ENCODE results near the gene EPB41L2. TPM values are rescaled to one million over a fixed set of nuclear protein-coding genes. Genes with fewer than 3 reads are reported as not detected.

The EPB41L2 gene
- total RNA-seq, 1 donor from 2014 or later, result 136 TPM

DNA sequence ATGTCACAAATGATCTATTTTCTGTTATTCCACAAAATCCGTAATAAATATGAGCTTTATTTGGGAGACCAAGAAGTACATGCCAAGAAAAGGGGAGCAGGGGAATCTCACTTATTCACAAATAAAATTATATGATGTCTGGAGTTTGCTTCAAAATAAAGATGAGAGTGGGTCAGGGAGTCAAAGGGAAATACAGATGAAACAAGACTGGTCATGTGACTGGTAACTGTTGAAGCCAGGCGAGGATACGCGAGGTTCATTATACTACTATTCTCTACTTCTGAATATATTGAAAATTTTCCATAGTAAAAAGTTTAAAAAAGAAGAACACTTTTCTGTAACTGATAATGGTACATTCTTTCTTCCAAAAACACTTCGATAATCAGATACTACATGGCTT is 14.6 kb downstream of the EPB41L2 start:
- Histone ChIP-seq H3K36me3 (ENCODE audit: insufficient read depth, low read length) (no peaks in the 10 kb centered on the region), H4K20me1 (ENCODE audit: insufficient read depth, low read length) (peaks cover 3% of the 10 kb centered on the region), H3K9me3 (ENCODE audit: insufficient read depth, low read depth, low read length) (peaks cover 2% of the 10 kb centered on the region), H3K27me3 (ENCODE audit: insufficient read depth, low read length) (no peaks in the 10 kb centered on the region), H3K4me2 (ENCODE audit: low read length) (no peak overlapping the region), H3K4me1 (ENCODE audit: insufficient read depth, low read length) (peaks cover 2% of the 10 kb centered on the region), H3K9ac (ENCODE audit: low read length) (no peak overlapping the region), H3K4me3 (ENCODE audit: insufficient read depth, low read depth, low read length) (no peak overlapping the region), H3K27ac (ENCODE audit: low read depth, low read length) (no peak overlapping the region), H3K79me2 (ENCODE audit: insufficient read depth, low read length) (peaks cover 66% of the 10 kb centered on the region), H2AFZ (ENCODE audit: low read depth, low read length) (no peak overlapping the region)
- no peak for DNase-seq (ENCODE audit: low read depth)
- TF ChIP-seq, protein P1, sequence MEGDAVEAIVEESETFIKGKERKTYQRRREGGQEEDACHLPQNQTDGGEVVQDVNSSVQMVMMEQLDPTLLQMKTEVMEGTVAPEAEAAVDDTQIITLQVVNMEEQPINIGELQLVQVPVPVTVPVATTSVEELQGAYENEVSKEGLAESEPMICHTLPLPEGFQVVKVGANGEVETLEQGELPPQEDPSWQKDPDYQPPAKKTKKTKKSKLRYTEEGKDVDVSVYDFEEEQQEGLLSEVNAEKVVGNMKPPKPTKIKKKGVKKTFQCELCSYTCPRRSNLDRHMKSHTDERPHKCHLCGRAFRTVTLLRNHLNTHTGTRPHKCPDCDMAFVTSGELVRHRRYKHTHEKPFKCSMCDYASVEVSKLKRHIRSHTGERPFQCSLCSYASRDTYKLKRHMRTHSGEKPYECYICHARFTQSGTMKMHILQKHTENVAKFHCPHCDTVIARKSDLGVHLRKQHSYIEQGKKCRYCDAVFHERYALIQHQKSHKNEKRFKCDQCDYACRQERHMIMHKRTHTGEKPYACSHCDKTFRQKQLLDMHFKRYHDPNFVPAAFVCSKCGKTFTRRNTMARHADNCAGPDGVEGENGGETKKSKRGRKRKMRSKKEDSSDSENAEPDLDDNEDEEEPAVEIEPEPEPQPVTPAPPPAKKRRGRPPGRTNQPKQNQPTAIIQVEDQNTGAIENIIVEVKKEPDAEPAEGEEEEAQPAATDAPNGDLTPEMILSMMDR (IDR thresholded peaks at IDR 0.05; ENCODE audit: insufficient read depth, low read depth, low read length), result no peak
- TF ChIP-seq EZH2 (IDR thresholded peaks at IDR 0.05; ENCODE audit: insufficient read depth, low read length), result no peak
- Mint-ChIP-seq H3K4me1 (ENCODE audit: low read depth, unreplicated experiment) (peaks cover 6% of the 10 kb centered on the region), H3K27ac (ENCODE audit: unreplicated experiment) (no peak overlapping the region), H3K27me3 (ENCODE audit: low read depth, unreplicated experiment) (no peaks in the 10 kb centered on the region), H3K4me3 (ENCODE audit: unreplicated experiment) (peak overlapping the region; percentile 24), H3K36me3 (ENCODE audit: low read depth, unreplicated experiment) (peaks cover 2% of the 10 kb centered on the region), H3K9me3 (ENCODE audit: unreplicated experiment) (peaks cover 6% of the 10 kb centered on the region)
- no peak for FAIRE-seq

DNA sequence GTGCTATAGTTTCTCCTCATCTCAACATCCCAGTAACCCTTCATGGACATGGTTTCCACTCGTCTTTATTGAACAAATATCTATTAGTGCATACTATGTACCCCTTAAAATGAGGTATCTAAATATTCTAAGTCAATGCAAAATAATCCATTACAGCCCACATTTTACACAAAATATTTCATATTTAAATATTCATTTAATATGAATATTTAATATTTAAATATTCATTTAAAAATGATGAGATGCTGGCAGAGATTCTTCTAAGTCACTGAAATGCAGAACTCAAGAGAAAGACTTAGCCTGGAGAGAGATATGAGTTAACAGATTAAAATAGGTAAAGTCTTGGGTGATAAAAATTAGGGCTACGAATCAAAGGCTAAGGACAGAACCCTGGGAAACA is 17.9 kb downstream of the EPB41L2 start:
- H3K27ac ChIP-seq (ENCODE audit: low read depth, low read length), result no peak overlapping the region
- H3K4me3 ChIP-seq (ENCODE audit: insufficient read depth, low read depth, low read length), result no peak overlapping the region
- no peaks in the 10 kb centered on the region for H3K27me3 Mint-ChIP-seq (ENCODE audit: low read depth, unreplicated experiment)
- no peaks in the 10 kb centered on the region for H3K9me3 Mint-ChIP-seq (ENCODE audit: unreplicated experiment)
- peaks cover 6% of the 10 kb centered on the region for H3K4me1 Mint-ChIP-seq (ENCODE audit: low read depth, unreplicated experiment)
- H3K9me3 ChIP-seq (ENCODE audit: insufficient read depth, low read depth, low read length), result no peaks in the 10 kb centered on the region
- H3K4me3 Mint-ChIP-seq (ENCODE audit: unreplicated experiment), result no peak overlapping the region
- H3K4me2 ChIP-seq (ENCODE audit: low read length), result no peak overlapping the region
- no peaks in the 10 kb centered on the region for H3K36me3 Mint-ChIP-seq (ENCODE audit: low read depth, unreplicated experiment)
- no peak for DNase-seq (ENCODE audit: low read depth)
- no peaks in the 10 kb centered on the region for H3K36me3 ChIP-seq (ENCODE audit: insufficient read depth, low read length)
- H3K27me3 ChIP-seq (ENCODE audit: insufficient read depth, low read length), result no peaks in the 10 kb centered on the region
- H3K79me2 ChIP-seq (ENCODE audit: insufficient read depth, low read length), result peaks cover 71% of the 10 kb centered on the region
- no peak overlapping the region for H3K27ac Mint-ChIP-seq (ENCODE audit: unreplicated experiment)
- H2AFZ ChIP-seq (ENCODE audit: low read depth, low read length), result no peak overlapping the region
- TF ChIP-seq, protein P1 (IDR thresholded peaks at IDR 0.05; ENCODE audit: insufficient read depth, low read depth, low read length), result no peak
- no peak for TF ChIP-seq EZH2 (IDR thresholded peaks at IDR 0.05; ENCODE audit: insufficient read depth, low read length)
- no peaks in the 10 kb centered on the region for H3K4me1 ChIP-seq (ENCODE audit: insufficient read depth, low read length)
- no peak overlapping the region for H3K9ac ChIP-seq (ENCODE audit: low read length)
- FAIRE-seq, result no peak
- peaks cover 3% of the 10 kb centered on the region for H4K20me1 ChIP-seq (ENCODE audit: insufficient read depth, low read length)

DNA sequence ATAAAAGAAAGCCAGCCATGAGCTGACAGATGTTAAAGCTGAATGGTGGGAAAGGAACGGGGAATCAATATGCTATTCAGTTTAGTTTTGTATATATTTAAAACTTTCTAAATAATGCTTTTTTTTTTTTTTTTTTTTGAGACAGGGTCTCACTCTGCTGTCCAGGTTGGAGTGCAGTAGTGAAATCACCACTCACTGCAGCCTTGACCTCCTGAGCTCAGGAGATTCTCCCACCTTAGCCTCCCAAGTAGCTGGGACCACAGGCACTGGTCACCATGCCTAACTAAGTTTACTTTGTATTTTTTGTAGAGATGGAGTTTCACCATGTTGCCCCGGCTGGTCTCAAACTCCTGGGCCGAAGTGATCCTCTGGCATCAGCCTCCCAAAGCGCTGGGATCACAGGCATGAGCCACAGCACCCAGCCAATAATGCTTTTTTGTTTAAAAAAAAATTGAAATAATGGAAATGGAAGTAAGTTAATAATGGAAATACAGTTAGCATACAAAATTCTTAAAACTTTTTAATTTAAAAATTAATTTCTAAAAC is 19.1 kb downstream of the EPB41L2 start:
- H3K27ac Mint-ChIP-seq (ENCODE audit: unreplicated experiment), result no peak overlapping the region
- Histone ChIP-seq H3K4me1 (ENCODE audit: insufficient read depth, low read length) (no peaks in the 10 kb centered on the region), H3K9ac (ENCODE audit: low read length) (no peak overlapping the region), H3K27ac (ENCODE audit: low read depth, low read length) (no peak overlapping the region), H3K27me3 (ENCODE audit: insufficient read depth, low read length) (no peaks in the 10 kb centered on the region), H3K4me2 (ENCODE audit: low read length) (no peak overlapping the region), H3K9me3 (ENCODE audit: insufficient read depth, low read depth, low read length) (no peaks in the 10 kb centered on the region), H3K79me2 (ENCODE audit: insufficient read depth, low read length) (peaks cover 73% of the 10 kb centered on the region), H2AFZ (ENCODE audit: low read depth, low read length) (no peak overlapping the region), H3K36me3 (ENCODE audit: insufficient read depth, low read length) (no peaks in the 10 kb centered on the region), H3K4me3 (ENCODE audit: insufficient read depth, low read depth, low read length) (no peak overlapping the region), H4K20me1 (ENCODE audit: insufficient read depth, low read length) (peaks cover 3% of the 10 kb centered on the region)
- no peaks in the 10 kb centered on the region for H3K27me3 Mint-ChIP-seq (ENCODE audit: low read depth, unreplicated experiment)
- TF ChIP-seq EZH2 (IDR thresholded peaks at IDR 0.05; ENCODE audit: insufficient read depth, low read length), result no peak
- TF ChIP-seq, protein P1 (IDR thresholded peaks at IDR 0.05; ENCODE audit: insufficient read depth, low read depth, low read length), result no peak
- no peak overlapping the region for H3K4me3 Mint-ChIP-seq (ENCODE audit: unreplicated experiment)
- DNase-seq (ENCODE audit: low read depth), result no peak
- H3K9me3 Mint-ChIP-seq (ENCODE audit: unreplicated experiment), result no peaks in the 10 kb centered on the region
- peaks cover 3% of the 10 kb centered on the region for H3K4me1 Mint-ChIP-seq (ENCODE audit: low read depth, unreplicated experiment)
- no peak for FAIRE-seq
- no peaks in the 10 kb centered on the region for H3K36me3 Mint-ChIP-seq (ENCODE audit: low read depth, unreplicated experiment)
